NCI-H2107 (cell line): ENCODE data around the gene FAM90A26.
"Not testable (repeated sequence)": the region's sequence is repeated elsewhere in the genome, so short reads cannot be mapped to it uniquely, and the experiment has no call there.

Experiments
- DNase-seq: peaks from one replicate; lab custom pipeline; 2025; lab: John Stamatoyannopoulos, UW

Gene FAM90A26

GRCh38 chr4:9158392-9158791, 11.8 kb upstream of the FAM90A26 start:
- DNase-seq: not testable (repeated sequence)

- DNase-seq: not testable (repeated sequence)
Observed at GRCh38 chr4:9160046-9160445, 10.2 kb upstream of the FAM90A26 start.

- DNase-seq: not testable (repeated sequence)
Observed at GRCh38 chr4:9165990-9166389, 4.2 kb upstream of the FAM90A26 start.

GRCh38 chr4:9210357-9210756, 40.1 kb downstream of the FAM90A26 start, which contains the start of gene USP17L10:
USP17L10 (plus strand) TSS chr4:9210657; CDS start chr4:9210657, 0 bp downstream.
- not testable (repeated sequence) for DNase-seq

- DNase-seq: not testable (repeated sequence)
Observed at GRCh38 chr4:9214701-9215100, 44.5 kb downstream of the FAM90A26 start.

GRCh38 chr4:9215105-9215504, 44.9 kb downstream of the FAM90A26 start, which contains the start of gene USP17L11:
USP17L11 (plus strand) TSS chr4:9215405; CDS start chr4:9215405, 0 bp downstream.
- not testable (repeated sequence) for DNase-seq

- DNase-seq: not testable (repeated sequence)
Observed at GRCh38 chr4:9219852-9220251, 49.6 kb downstream of the FAM90A26 start, which contains the start of gene USP17L12. USP17L12 (plus strand) TSS chr4:9220152; CDS start chr4:9220152, 0 bp downstream.

GRCh38 chr4:9224596-9224995, 54.4 kb downstream of the FAM90A26 start, which contains the start of gene USP17L13:
USP17L13 (plus strand) TSS chr4:9224896; CDS start chr4:9224896, 0 bp downstream.
- DNase-seq: not testable (repeated sequence)
